Kidney (tissue), 14 donors: ENCODE measurements around the gene OR2G3. TPM values are rescaled to one million over a fixed set of nuclear protein-coding genes. Genes with fewer than 3 reads are reported as not detected.

Experiments
- DNase-seq, 5 donors: peaks; one replicate each; pipeline ENCODE4 v3.0.0-alpha.2; 2013 to 2020
- FAIRE-seq: peaks from 2 replicates; lab custom pipeline; 2012; peaks lifted over from hg19 to GRCh38; lab: Jason Lieb, UNC
- H3K27ac ChIP-seq, 2 donors: one replicate each; pipeline ENCODE4 v1.7.0; 2013; ENCODE audit warnings: low read depth in 2 of 2, low read length in 2 of 2, inconsistent platforms in 1 of 2
- H3K27me3 ChIP-seq: one replicate; pipeline ENCODE4 v1.7.1; 2013; ENCODE audit warnings: low read length, inconsistent platforms; ENCODE audit not compliant: control insufficient read depth, insufficient read depth
- H3K36me3 ChIP-seq, 3 donors: one replicate each; pipeline versions ENCODE4 v1.7.0 to v1.7.1; 2013; ENCODE audit warnings: low read length in 3 of 3, control low read depth in 1 of 3, inconsistent platforms in 1 of 3; ENCODE audit not compliant: insufficient read depth in 3 of 3, control insufficient read depth in 2 of 3
- H3K4me1 ChIP-seq, 3 donors: one replicate each; pipeline versions ENCODE4 v1.7.0 to v1.7.1; 2013; ENCODE audit warnings: low read length in 3 of 3, inconsistent platforms in 1 of 3, low read depth in 1 of 3; ENCODE audit not compliant: control insufficient read depth in 2 of 3, insufficient read depth in 2 of 3
- H3K4me3 ChIP-seq, 3 donors: one replicate each; pipeline versions ENCODE4 v1.7.0 to v1.8.1; 2013; ENCODE audit warnings: low read length in 3 of 3, control low read depth in 1 of 3, inconsistent platforms in 1 of 3
- H3K9ac ChIP-seq, 3 donors: one replicate each; pipeline versions ENCODE4 v1.7.0 to v1.7.1; 2013; ENCODE audit warnings: low read length in 3 of 3, control low read depth in 1 of 3, inconsistent platforms in 1 of 3
- H3K9me3 ChIP-seq, 3 donors: one replicate each; pipeline versions ENCODE4 v1.7.0 to v1.7.1; 2013; ENCODE audit warnings: low read length in 3 of 3, control low read depth in 1 of 3, inconsistent platforms in 1 of 3; ENCODE audit not compliant: control insufficient read depth in 2 of 3, insufficient read depth in 1 of 3
- CTCF ChIP-seq: IDR thresholded peaks from 3 replicates; pipeline ENCODE4 v1.5.1; 2012; ENCODE audit warnings: mild to moderate bottlenecking, moderate library complexity, borderline replicate concordance; ENCODE audit not compliant: insufficient read depth; ENCODE audit errors: extremely low read depth
- intact Hi-C: fragments of 100-400 bp; cut with DNase I; formaldehyde crosslinking; loops from one replicate; pipeline ENCODE4 v1.11.1; 2022
- polyA plus RNA-seq: library from polyadenylated mRNA; stranded (reverse); fragments of 350-450 nt; fragmentation: Illumina TruSeq; extraction: RNeasy Lipid Tissue Mini Kit (QIAGEN cat#74804); gene quantifications from one replicate; pipeline ENCODE4 v1.2.3, GENCODE V29; 2014; ENCODE audit warnings: low read depth, low replicate concordance; ENCODE audit not compliant: insufficient read depth
- total RNA-seq: library from RNA; stranded (reverse); fragmentation: NEBNext Ultra II Directional; extraction: Animal tissue kit (Norgen Biotek cat#: 25700); gene quantifications from one replicate; pipeline ENCODE4 v1.2.1, GENCODE V29; 2021
- donor health status: control.
- donor health status: control.
- donor health status: control.
- donor health status: control.
- donor health status: control.
- donor health status: DM: yes; HTN: yes; CAD: no.
- donor health status: Normal renal cell carcinoma (clear cell type).

Gene OR2G3
- total and polyA plus RNA-seq, 2 donors from 2014 or later: not detected

- DNase-seq (no peak), FAIRE-seq (no peak)
- Histone ChIP-seq H3K9ac (no peak overlapping the region), H3K27me3 (no peaks in the 10 kb centered on the region), H3K4me3 (no peak overlapping the region), H3K27ac (no peak overlapping the region), H3K36me3 (no peaks in the 10 kb centered on the region), H3K9me3 (no peaks in the 10 kb centered on the region), H3K4me1 (no peaks in the 10 kb centered on the region)
- intact Hi-C loops: no loop called here
- no peak for TF ChIP-seq CTCF
These were observed 22.6 kb downstream of the OR2G3 start for GRCh38 chr1:247627951-247628350.

- Histone ChIP-seq H3K4me3 (no peak overlapping the region), H3K9ac (no peak overlapping the region), H3K36me3 (no peaks in the 10 kb centered on the region), H3K27ac (no peak overlapping the region), H3K9me3 (no peaks in the 10 kb centered on the region), H3K27me3 (no peaks in the 10 kb centered on the region), H3K4me1 (peaks cover 0 to 4% (median 0%) of the 10 kb centered on the region in 3 donors)
- intact Hi-C loops: no loop called here
- FAIRE-seq (no peak), DNase-seq (peak in 1 of 5 donors; percentile 40)
- TF ChIP-seq CTCF: no peak
These were observed 32.6 kb downstream of the OR2G3 start for GRCh38 chr1:247638011-247638410.

GRCh38 chr1:247638781-247639180 is 33.4 kb downstream of the OR2G3 start:
- H3K27ac ChIP-seq: no peak overlapping the region
- H3K4me1 ChIP-seq: peaks cover 0 to 4% (median 0%) of the 10 kb centered on the region in 3 donors
- no peak overlapping the region for H3K9ac ChIP-seq
- H3K36me3 ChIP-seq: no peaks in the 10 kb centered on the region
- DNase-seq: no peak
- TF ChIP-seq CTCF: no peak
- no peaks in the 10 kb centered on the region for H3K27me3 ChIP-seq
- intact Hi-C loops: no loop called here
- FAIRE-seq: no peak
- H3K4me3 ChIP-seq: no peak overlapping the region
- no peaks in the 10 kb centered on the region for H3K9me3 ChIP-seq

- Histone ChIP-seq H3K27me3 (no peaks in the 10 kb centered on the region), H3K36me3 (no peaks in the 10 kb centered on the region), H3K27ac (no peak overlapping the region), H3K9me3 (no peaks in the 10 kb centered on the region), H3K9ac (no peak overlapping the region), H3K4me3 (no peak overlapping the region), H3K4me1 (peaks cover 0 to 4% (median 0%) of the 10 kb centered on the region in 3 donors)
- intact Hi-C loops: no loop called here
- no peak for TF ChIP-seq CTCF
- DNase-seq (peak; percentile 60 to 87 (median 74)), FAIRE-seq (no peak)
These were observed 34.1 kb downstream of the OR2G3 start for GRCh38 chr1:247639381-247639981.
